Cardiac septum (tissue), 1 donor: ENCODE data around the gene SMG5. TPM values are rescaled to one million over a fixed set of nuclear protein-coding genes. Genes with fewer than 3 reads are reported as not detected.
"Not testable (repeated sequence)": the region's sequence is repeated elsewhere in the genome, so short reads cannot be mapped to it uniquely, and the experiment has no call there.

Experiments used
- DNase-seq: peaks from one replicate; pipeline ENCODE4 v3.0.0-alpha.2; 2020; ENCODE audit warnings: low spot score
- intact Hi-C: fragments of 100-400 bp; cut with DNase I; formaldehyde crosslinking; loops from one replicate; pipeline ENCODE4 v1.14.0; 2022
- long read RNA-seq: library from polyadenylated mRNA; unstranded; transcript quantifications from one replicate; pipeline ENCODE4 v2.0.0, GENCODE V29; 2021
- total RNA-seq: library from RNA; stranded (reverse); fragmentation: NEBNext Ultra II Directional; extraction: Animal tissue kit (Norgen Biotek cat#: 25700); gene quantifications from one replicate; pipeline ENCODE4 v1.2.1, GENCODE V29; 2021
- donor health status: DM: no; HTN: no; CAD: no.

Gene SMG5, protein sequence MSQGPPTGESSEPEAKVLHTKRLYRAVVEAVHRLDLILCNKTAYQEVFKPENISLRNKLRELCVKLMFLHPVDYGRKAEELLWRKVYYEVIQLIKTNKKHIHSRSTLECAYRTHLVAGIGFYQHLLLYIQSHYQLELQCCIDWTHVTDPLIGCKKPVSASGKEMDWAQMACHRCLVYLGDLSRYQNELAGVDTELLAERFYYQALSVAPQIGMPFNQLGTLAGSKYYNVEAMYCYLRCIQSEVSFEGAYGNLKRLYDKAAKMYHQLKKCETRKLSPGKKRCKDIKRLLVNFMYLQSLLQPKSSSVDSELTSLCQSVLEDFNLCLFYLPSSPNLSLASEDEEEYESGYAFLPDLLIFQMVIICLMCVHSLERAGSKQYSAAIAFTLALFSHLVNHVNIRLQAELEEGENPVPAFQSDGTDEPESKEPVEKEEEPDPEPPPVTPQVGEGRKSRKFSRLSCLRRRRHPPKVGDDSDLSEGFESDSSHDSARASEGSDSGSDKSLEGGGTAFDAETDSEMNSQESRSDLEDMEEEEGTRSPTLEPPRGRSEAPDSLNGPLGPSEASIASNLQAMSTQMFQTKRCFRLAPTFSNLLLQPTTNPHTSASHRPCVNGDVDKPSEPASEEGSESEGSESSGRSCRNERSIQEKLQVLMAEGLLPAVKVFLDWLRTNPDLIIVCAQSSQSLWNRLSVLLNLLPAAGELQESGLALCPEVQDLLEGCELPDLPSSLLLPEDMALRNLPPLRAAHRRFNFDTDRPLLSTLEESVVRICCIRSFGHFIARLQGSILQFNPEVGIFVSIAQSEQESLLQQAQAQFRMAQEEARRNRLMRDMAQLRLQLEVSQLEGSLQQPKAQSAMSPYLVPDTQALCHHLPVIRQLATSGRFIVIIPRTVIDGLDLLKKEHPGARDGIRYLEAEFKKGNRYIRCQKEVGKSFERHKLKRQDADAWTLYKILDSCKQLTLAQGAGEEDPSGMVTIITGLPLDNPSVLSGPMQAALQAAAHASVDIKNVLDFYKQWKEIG
- 112 TPM for total RNA-seq
- long read RNA-seq, full-length matches to known transcripts, result 43 of 126 reads
- long read RNA-seq, partial matches to known transcripts, result 49 of 126 reads
- long read RNA-seq, other reads (novel, unspliced or antisense), result 34 of 126 reads

DNA sequence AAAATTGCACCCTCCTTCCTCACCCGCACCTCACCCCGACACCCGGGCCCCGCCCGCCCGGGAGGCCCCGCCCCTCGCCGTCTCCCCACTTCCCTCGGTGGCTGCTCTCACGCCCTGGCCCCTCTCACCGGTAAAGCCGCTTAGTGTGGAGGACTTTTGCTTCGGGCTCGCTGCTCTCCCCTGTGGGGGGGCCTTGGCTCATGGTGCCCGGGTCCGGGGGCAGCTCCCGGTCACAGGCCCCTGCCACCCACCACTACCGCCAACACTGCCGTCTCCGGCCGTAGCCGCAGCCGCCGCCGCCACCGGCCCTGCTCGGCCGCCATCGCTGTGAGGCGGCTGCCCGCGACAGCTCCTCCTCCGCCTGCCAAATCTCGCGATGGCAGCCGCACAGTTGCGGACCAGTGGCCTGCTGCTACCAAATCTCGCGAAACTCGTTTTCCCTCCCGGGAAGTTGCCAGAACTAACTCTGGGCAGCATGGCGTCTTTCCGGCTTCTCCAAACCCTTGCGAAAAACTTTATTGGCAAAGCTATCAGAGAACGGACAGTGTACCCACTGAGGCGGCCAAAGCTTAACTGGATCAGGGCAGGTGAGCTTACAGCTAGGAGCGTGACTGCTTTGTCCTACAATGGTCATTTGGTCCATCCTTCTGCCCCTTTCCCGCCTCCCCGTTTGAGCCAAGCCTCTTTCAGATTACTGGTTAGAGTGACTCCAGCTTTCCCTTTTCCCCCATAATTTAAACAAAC lies at the start of gene SMG5:
Gene SMG5, minus strand, starts transcription at position 347 of the 744 bp plus-strand sequence. Its CDS starts 145 bp downstream, at position 202.
- intact Hi-C loops, result loop anchor here (5.0 kb wide), 1 partner anchor 120 kb away; no protein-coding TSS in a partner anchor
- peak; percentile 98 for DNase-seq

DNA sequence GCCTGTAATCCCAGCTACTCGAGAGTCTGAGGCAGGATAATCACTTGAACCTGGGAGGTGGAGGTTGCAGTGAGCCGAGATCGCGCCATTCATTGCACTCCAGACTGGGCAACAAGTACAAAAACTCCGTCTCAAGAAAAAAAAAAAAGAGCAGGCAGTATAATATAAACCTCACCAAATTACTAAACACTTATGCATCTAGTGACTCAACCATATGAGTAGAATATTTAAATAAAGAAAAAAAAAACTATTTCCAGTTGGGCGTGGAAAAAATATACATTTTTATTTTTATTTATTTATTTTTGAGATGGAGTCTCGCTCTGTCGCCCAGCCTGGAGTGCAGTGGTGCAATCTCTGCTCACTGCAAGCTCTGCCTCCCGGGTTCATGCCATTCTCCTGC lies 40.6 kb upstream of the SMG5 start:
- not testable (repeated sequence) for DNase-seq
- intact Hi-C loops, result loop anchor here (5.0 kb wide), 1 partner anchor 56 kb away; no protein-coding TSS in a partner anchor

DNA sequence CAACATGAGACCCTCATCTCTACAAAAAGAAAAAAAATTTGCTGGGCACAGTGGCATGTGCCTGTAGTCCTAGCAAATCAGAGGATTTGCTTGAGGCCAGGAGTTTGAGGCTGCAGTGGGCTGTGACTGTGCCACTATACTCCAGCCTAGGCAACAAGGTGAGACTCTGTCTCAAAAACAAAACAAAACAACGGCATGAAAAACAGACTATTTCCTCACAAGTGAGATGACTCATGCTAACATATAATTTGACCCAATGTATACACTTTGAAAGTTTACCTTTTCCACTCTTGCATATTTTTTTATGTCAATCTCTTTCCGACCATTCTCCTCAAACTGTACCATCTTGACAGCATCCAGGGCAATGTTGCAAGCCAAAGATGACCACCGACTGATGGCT lies 37.9 kb upstream of the SMG5 start:
- no peak for DNase-seq
- intact Hi-C loops, result loop anchor here (5.0 kb wide), 1 partner anchor 53 kb away; no protein-coding TSS in a partner anchor

DNA sequence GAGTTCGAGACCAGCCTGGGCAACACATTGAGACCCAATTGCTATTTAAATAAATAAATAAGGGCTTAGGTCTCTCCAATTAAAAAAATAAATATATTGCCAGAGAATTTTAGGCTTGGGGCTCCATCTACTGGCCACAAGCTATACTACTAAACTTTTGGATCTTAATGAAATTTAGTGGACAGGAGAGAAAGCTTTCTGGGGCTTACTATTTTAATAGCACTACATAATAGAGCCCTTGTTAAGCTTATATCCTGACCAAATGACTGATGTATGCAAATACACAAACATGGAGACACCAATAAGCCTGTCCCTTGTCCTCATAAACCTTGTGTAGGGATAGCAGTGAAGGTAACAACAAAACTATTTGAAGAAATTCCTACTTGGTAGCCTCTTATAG lies 37.0 kb upstream of the SMG5 start:
- intact Hi-C loops, result loop anchor here (5.0 to 10.0 kb wide), 2 partner anchors 52 to 185 kb away; no protein-coding TSS in a partner anchor

DNA sequence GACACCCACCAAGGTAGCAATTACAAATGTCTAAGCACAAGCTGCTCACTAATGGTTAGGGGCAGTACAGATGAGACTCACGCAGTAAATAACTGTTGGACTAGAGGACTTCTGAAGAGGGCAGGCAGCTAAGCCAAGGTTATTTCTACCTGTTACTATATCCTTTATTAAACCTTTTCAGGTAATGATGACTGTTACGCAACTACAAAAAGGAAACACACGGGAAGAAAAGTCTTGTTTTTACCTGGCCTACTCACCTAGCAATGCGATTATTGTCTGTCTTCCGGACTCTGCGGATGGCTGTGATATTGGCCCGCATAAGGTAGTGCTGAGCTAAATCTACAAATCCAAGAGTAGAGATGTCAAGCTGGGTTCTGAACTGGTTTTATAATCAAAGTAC lies 34.3 kb upstream of the SMG5 start:
- intact Hi-C loops, result loop anchor here (10.0 kb wide), 1 partner anchor 182 kb away; no protein-coding TSS in a partner anchor
- DNase-seq, result no peak

More for the DNA sequence above, 37.0 kb upstream of the SMG5 start:
- DNase-seq, result no peak

DNA sequence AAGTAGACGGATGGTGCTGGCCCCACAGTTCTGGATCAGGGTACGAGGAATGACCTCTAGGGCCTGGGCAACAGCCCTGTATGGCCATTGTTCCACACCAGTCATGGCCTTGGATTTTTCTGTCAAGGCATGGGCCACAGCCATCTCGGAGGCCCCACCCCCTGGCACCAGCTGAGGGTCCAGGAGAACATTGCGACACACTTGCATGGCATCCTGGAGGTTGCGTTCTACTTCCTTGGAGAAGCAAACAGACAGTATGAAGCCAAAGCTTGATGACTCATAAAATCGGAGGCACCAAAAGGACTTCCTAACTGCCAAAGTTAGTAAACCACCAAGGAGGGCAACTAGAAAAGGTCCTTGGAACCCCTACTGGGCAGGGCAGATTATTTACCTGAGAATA lies 28.3 kb upstream of the SMG5 start:
- DNase-seq, result no peak
- intact Hi-C loops, result loop anchor here (10.0 kb wide), 1 partner anchor 176 kb away; no protein-coding TSS in a partner anchor

DNA sequence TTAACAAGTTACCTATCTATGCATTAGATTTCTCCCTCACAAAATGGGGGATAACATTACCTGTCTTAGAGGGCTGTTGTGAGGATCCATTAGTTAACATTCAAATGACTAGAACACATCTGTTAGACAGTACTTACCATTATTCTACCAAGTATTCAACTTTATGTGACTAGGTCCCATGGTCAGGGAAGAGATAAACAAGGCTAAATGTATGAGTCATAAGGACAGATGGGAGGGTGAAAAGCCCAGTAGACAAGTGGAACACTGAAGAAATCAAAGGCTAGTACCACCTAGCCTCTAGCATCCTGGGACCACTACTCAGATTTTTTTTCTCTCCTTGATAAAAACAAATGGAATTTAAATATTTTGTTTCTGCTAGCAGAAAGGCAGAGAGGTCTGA lies 25.5 kb upstream of the SMG5 start:
- no peak for DNase-seq
- intact Hi-C loops, result no loop called here

DNA sequence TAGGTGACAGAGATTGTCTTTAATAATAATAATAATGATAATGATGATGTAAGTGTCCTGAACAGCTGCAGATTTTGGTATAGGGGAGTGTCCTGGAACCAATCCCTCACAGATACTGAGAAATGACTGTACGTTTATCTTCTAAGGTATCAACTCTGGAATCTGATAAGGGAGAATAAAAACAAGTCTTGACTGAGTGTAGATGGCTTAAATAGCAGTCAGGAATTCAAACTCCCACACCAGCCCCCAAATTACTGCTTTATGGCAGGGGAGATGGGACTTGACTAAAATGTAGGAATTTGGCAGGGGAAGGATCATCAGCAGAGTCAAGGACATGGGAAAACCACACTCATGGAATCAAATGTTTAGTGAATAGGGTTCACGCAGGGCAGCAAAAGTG lies 22.6 kb upstream of the SMG5 start:
- intact Hi-C loops, result no loop called here
- DNase-seq, result no peak

DNA sequence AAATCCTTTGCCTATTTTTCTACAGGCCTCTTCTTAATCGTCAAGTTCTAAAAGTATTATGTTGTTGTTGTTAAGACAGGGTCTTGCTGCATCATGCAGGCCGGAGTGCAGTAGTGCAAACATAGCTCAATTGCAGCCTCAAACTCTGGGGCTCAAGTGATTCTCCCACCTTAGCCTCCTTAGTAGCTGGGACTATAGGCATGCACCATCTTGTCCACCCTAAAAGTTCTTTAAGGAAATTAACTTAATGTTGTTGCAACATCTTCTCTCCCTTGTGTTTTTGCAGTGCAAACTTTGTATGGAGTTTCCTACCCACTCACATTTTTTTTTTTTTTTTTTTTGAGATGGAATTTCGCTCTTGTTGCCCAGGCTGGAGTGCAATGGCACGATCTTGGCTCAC lies 20.6 kb upstream of the SMG5 start:
- intact Hi-C loops, result no loop called here

DNA sequence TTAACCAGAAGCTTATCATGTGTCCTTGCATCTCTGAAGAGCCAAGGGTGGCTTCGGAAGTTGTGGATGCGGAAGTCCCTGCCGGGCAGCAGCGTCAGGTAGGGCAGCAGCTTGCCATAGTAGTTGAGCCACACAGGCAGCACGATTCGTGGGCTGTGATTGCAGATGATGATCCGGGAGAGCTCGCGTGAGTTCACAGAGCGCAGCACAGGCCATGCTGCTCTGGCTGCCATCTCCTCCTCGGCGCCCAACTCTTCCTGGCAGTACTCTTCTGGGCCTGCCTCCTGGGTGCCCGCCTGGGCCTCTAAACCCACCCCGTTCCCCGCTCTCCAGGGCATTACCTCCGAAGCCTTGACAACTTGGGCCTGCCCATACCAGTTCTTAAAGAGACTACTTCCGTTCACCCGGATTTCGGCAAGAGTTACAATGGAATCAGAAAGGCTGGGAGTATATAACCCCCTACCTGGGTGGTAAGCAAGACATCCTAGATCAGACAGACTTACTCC lies 16.3 kb upstream of the SMG5 start, which contains the start of gene VHLL:
Gene VHLL, minus strand, starts transcription at position 456 of the 506 bp plus-strand sequence. Its CDS starts 118 bp downstream, at position 338.
- DNase-seq, result no peak
- intact Hi-C loops, result no loop called here

More for the DNA sequence above, 20.6 kb upstream of the SMG5 start:
- DNase-seq, result no peak

DNA sequence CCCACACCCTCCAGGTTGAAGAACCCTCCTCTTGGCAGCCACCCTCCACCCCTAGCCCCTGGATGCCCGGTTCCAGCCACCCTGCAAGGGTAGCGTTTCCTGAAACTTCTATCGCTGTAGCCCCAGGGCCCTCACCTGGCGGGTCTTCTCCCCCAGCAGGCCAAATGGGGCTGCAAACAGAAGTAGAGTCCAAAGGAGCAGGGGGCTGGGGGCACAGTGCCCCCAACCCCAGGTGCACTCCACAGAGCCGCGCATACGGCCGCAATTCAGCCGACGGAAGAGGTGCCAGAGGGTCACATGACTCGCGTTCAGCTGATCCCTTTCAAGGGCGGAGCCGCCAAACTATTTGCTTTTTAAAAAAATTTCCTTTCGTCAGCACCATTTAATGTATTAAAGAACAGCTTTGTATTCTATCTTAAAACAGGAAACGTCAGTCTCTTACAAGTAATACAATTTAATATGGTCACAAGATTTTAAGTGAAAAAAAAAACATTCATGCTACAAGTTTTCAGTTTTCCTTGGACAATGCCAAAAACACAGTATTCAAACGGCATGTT lies 12.8 kb upstream of the SMG5 start, which contains the start of gene GLMP:
Gene GLMP, minus strand, starts transcription at position 289 of the 557 bp plus-strand sequence. Its CDS starts 34 bp downstream, at position 255.
- intact Hi-C loops, result no loop called here
- DNase-seq, result peak; percentile 88

DNA sequence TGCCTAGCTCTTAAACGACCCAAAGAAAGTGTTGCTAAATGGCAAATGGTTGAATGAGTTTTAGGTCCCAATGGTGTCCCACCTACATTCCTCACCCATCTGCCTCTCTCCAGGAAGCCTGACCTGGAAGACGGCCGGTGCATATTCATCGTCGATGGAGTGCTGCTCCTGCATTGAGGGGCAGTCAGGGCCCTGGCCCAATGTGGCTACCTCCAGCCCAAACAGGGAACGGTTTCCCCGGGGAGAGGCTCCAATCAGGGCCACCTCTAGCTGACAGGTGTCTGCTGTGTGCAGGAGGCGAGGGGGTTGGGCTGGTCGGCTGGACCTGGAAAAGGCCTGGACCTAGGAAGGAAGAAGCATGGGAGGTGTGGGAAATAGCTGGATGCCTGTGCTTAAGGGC lies 11.3 kb upstream of the SMG5 start:
- no peak for DNase-seq
- intact Hi-C loops, result no loop called here

DNA sequence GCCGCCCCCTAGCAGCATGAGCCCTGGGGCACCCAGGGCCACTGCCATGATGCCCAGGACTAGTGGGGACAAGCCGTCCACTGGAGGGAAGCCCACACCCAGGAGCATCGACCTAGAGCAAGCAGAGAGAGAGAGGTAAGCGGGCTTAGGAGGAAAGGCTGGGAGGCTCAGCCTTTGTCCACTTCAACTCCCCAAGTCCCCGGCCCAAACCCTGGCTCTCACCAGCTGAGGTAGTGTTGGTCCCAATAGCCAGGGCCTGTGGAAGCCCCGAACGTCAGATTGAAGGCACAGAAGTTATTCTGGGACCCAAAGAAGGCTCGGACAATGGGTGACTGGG lies 10.4 kb upstream of the SMG5 start:
- intact Hi-C loops, result no loop called here
- DNase-seq, result no peak

DNA sequence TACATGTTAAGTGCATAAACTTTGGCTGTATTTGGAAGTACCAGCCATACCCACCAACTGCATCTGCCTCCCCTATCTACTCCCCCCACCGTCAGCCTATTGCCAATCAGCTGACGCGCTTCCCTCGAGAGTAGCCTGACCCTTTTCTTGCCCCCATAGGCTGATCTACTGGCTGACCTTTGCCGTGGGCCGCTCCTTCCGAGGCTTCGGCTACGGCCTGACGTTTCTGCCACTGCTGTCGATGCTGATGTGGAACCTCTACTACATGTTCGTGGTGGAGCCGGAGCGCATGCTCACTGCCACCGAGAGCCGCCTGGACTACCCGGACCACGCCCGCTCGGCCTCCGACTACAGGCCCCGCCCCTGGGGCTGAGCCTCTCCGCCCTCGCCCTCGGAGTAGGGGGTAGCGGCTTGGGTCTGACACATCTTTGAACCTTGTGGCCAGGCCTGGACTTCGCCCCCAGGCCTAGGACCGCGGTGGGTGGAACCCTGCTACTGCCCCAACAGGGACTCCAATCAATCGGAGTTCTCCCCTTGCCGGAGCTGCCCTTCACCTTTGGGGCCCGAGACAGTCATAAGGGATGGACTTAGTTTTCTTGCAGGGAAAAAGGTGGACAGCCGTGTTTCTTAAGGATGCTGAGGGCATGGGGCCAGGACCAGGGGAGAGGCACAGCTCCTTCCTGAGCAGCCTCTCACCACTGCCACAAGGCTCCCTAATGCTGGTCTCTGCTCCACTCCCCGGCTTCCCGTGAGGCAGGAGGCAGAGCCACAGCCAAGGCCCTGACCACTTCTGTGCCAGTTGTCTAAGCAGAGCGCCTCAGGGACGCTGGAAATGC lies 8.8 kb upstream of the SMG5 start:
- intact Hi-C loops, result no loop called here

DNA sequence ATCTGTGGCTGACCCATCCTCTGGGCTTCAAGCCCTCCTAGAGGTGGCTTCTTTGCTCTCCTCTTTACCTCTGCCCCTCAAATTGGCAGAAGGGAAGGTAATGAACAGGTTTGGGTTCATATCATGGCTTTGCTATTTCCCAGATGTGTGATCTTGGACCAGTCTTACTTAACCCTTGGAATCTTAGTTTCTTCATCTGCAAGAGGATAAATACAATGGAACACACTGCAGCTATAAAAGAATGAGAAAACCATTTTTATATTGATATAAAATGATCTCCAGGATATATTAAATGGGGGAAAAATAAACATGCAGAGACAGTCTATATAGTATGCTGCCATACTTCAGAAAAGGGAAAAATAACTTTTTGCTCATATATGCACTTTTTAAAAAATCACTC lies 7.2 kb upstream of the SMG5 start:
- intact Hi-C loops, result no loop called here
- no peak for DNase-seq

More for the DNA sequence above, 8.8 kb upstream of the SMG5 start:
- peak; percentile 96 for DNase-seq

DNA sequence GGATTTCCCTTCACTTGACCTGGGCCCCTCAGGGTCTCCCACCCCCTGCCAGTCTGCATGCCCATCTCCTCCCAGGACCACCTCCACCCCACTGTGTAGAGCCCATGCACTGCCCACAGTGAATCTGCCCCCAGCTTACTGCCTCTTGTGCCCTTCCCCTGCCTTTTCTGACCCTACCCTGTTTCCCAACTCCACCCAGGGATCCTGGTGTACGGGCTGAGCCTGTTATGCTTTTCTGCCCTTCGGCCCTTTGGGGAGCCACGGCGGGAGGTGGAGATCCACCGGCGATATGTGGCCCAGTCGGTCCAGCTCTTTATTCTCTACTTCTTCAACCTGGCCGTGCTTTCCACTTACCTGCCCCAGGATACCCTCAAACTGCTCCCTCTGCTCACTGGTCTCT lies 3.4 kb upstream of the SMG5 start:
- intact Hi-C loops, result no loop called here
- no peak for DNase-seq

DNA sequence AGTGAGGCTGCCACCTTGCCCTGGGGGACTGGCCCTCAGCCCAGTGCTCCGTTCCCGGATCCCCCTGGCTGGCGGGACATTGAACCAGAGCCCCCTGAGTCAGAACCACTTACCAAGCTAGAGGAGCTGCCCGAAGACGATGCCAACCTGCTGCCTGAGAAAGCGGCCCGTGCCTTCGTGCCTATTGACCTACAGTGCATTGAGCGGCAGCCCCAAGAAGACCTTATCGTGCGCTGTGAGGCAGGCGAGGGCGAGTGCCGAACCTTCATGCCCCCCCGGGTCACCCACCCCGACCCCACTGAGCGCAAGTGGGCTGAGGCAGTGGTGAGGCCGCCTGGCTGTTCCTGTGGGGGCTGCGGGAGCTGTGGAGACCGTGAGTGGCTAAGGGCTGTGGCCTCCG lies 2.8 kb upstream of the SMG5 start:
- DNase-seq, result no peak
- intact Hi-C loops, result no loop called here
